HG02759 (cell line): Measurements from ENCODE around the gene SEPTIN10.

Source experiments
- ATAC-seq: cut with Tn5 transposase; IDR thresholded peaks from one replicate; pipeline ENCODE4 v1.9.1; 2021; ENCODE audit warnings: mild to moderate bottlenecking, moderate library complexity; ENCODE audit not compliant: unreplicated experiment

Gene SEPTIN10

DNA sequence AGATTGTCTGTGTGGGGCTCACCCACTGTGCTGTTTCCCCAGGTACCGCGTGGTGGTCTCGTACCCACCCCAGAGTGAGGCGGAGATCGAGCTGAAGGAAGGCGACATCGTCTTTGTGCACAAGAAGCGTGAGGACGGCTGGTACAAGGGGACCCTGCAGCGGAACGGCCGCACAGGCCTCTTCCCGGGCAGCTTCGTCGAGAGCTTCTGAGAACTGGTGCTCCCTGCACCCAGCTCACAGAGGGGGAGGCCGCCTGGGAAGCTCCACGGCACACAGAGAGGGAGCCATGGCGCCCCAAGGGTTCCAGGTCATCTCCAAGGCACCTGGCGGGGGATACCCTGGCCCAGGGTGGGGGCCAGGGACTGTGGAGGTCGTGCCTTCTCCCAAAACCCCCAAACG, 112.3 kb downstream of the SEPTIN10 start:
- ATAC-seq: no peak

DNA sequence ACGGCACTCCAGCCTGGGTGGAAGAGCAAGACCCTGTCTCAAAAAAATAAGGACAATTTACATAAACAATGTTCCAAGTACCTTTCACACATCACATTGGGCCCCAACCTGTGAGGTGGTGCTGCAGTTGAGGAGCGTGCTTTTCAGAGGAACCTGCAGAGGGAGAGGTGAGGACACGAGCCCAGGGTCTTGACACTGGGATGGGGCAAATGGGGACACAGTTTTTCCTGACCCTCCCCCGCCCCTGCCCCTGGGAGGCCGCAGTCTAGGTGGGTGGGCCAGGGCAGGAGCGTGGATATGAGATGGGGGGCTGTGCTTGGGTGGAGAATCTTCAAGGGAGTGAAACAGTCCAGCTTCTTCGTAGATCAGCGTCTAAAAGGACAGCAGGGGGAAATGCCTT, 112.9 kb downstream of the SEPTIN10 start:
- ATAC-seq: no peak

DNA sequence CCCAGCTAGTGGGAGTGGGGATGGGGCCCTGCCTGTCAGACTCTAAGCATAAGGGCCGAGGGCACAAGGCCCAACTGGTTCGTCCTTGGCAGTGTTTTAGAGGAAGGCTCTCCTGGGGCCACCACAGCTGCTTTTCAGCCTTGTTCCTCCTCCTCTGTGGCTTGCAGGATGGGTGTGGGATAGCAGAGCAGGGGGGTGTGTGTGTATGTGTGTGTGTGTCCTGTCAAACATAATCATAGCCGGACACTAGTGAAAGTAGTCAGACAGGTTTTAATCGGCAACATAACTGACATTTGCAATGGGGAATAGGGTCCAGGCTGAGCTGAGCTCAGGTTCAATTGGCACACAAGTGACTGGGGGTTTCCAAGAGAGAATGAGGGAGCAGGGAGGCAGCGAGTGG, 114.2 kb downstream of the SEPTIN10 start:
- ATAC-seq: no peak

DNA sequence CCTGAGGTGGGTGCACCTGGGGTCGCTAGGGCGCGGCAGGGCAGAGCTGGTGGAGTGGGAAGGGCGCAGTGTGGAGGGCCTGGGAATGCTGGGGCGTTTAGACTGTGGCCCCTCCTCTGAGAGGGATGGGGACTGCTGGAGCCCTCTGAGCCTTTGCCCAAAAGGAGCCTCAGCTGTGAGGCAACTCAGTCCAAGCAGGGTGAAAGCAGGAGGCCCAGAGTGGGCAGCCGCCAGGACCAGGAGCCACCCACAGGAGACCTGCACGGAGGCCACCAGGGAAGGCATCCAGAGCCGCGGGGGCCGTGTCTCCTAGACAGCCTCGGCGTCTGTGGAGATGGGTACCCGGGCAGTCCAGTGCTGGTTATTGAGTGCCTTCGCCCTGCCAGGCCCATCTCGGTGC, 114.9 kb downstream of the SEPTIN10 start:
- no peak for ATAC-seq

DNA sequence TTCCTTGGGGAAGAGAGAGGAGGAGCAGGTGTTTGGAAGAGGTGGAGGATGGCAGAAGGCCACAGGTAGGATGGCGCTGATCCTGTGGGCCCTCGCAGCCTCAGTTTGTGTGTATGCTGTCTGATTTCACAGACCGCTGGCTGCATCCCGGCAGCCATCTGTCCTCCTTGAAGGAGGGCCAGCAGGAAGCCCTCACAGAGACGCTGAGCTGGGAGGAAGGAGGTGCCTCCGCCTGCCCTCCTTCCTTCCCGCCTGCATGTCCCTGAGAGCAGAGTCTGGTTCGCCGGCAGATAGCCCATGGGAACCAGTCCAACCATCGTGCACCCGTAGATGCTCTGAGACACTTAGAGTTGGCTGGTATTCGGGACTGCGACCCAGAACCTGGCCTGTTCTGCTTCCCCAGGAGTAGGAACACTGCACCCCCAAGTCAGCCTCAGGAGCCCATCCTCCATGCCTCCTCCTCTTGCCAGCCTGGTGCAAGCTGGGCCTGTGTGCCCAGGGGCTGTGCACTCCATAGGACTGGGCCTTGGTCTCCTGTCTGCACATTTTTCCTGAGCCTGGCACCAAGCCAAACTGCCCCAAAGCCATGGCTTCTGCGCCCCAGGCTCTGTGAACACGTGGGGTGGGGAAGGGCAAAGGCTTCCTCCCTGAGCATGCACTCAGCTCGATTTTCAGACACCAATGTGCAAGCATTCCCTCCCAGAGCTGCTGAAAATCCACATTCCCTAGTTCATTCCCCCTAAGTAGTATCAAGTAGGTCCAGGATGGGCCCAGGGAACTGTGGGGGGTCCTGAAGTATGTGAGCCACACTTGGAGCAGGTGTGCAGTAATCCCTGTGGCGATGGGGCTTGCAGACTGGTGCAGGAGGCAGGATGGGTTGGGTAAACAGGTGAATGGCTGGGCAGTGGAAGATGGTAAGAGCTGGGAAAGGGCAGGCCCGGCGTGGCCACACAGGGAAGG, 115.6 kb downstream of the SEPTIN10 start:
- no peak for ATAC-seq

DNA sequence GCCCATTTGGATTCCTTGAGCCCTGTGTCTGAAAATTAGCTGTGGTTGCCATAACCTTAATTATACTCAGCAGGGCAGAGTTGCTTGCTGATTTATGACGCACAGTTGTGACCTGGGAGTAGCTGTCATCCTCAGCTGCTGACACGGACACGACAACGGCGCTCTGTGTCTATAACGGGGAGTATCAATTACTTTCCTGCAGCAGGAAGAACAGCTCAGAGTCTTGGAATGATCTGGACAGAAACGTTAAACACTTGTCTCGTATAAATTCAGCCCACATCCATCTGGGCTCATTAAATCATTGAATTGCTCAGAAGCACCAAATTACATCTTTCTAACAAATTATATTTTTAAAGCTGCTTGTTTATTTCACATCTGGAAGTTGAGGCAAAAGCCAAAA, 116.3 kb downstream of the SEPTIN10 start:
- ATAC-seq: no peak

DNA sequence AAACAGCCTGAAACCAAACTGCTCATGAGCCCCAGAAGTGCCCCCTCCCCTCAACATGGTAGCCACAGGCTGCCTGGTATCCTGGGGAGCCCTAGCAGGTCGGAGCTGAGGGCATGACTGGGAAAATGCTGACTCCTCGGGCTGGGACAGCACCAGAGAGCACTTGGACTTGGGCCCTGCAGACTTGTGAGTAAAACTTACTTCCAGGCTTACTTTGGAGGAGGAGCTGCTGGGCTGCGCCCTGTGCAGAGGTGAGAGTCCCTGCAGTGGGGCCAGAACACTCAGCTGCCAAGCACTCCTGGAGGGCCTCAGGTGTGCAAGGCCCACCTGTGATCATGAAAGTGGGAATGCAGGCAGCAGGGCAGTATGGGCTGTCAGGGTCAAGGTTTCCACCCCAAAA, 119.4 kb downstream of the SEPTIN10 start:
- ATAC-seq: no peak

DNA sequence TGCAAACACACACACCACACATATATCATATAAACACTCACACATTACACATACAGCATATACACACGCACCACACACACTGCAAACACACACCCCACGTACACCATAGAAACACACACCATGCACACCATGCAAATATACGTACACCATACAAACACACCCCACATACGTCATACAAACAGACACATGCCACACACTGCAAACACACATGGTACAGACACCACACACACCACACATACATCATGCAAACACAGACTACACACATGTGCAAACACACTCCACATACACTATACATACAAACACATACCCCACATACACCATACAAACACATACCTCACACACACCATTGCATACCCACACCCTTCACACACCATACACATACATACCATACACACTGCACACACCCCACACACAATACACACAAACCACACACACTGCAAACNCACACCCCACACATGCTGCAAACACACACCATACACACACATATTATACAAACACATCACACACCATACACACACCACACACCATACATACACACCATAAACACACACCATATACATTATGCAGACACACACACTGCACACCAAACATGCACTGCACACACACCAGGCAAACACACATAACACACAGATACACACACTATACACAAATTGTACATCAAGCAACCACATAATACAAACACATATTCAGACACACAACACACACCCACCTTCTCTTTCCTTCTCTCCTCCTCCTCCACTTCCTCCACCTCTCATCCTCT, 120.4 kb downstream of the SEPTIN10 start:
- no peak for ATAC-seq
